HFF-Myc (cell line): ENCODE results near the gene SLC6A11.

Source experiments
- DNase-seq: peaks from one replicate; pipeline ENCODE4 v3.0.0-alpha.2; 2011; ENCODE audit warnings: low read depth; ENCODE audit errors: extremely low read depth
- H3K4me3 ChIP-seq: replicated peaks from 2 replicates; pipeline ENCODE4 v1.5.1; 2011; ENCODE audit warnings: low read depth, mild to moderate bottlenecking, control low read depth, low read length
- CTCF ChIP-seq: IDR thresholded peaks from 2 replicates; pipeline ENCODE4 v1.5.1; 2012; ENCODE audit warnings: mild to moderate bottlenecking, low read depth, low read length, control low read depth; ENCODE audit errors: missing control alignments

Gene SLC6A11

GRCh38 chr3:10956986-10957385 lies 141.0 kb downstream of the SLC6A11 start:
- no peak overlapping the region for H3K4me3 ChIP-seq
- DNase-seq, result no peak
- TF ChIP-seq CTCF, result no peak

GRCh38 chr3:10957976-10958749 lies 142.1 kb downstream of the SLC6A11 start:
- no peak for DNase-seq
- TF ChIP-seq CTCF, result no peak
- no peak overlapping the region for H3K4me3 ChIP-seq

- H3K4me3 ChIP-seq, result no peak overlapping the region
- TF ChIP-seq CTCF, result no peak
- DNase-seq, result no peak
These were observed 144.2 kb downstream of the SLC6A11 start for GRCh38 chr3:10960255-10960654.

GRCh38 chr3:10961921-10962320 lies 145.9 kb downstream of the SLC6A11 start:
- no peak for DNase-seq
- no peak for TF ChIP-seq CTCF

GRCh38 chr3:10962481-10963036 lies 146.5 kb downstream of the SLC6A11 start:
- no peak for DNase-seq
- no peak for TF ChIP-seq CTCF
- H3K4me3 ChIP-seq, result no peak overlapping the region

More at GRCh38 chr3:10961921-10962320, 145.9 kb downstream of the SLC6A11 start:
- no peak overlapping the region for H3K4me3 ChIP-seq

DNA sequence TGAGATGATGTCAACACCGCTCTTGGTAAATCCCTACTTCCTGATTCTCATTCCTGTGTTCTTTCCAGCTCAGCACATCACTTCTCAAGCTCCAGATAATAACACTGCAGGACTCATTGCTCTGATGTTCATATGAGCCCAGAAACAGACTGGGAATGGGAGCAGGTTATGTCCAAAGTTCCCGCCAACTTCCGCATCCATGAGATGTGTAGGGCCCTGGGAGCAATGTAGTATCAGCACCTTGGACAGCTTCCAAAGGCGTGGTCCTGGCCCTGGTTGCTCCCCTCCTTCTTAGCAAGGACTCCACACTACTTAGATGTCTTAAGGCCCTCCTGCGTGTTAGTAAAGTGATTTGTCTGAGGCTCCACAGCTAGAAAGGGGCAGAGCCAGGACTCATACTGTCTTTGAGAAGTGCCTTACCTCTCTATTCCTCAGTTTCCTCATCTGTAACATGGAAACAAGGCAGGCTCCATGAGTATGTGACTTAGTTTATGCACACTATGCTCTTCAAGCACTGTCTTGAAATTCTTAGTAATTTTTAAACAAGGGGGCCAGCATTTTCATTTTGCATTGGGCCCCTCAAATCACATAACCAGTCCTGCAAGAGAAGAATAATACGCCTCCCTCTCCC lies 148.6 kb downstream of the SLC6A11 start:
- DNase-seq, result no peak
- no peak overlapping the region for H3K4me3 ChIP-seq
- TF ChIP-seq CTCF, result no peak
